Fibroblast of villous mesenchyme (primary cell): ENCODE measurements around the gene ITLN1. TPM values are rescaled to one million over a fixed set of nuclear protein-coding genes. Genes with fewer than 3 reads are reported as not detected.
"Not testable (repeated sequence)": the region's sequence is repeated elsewhere in the genome, so short reads cannot be mapped to it uniquely, and the experiment has no call there.

Experiments
- DNase-seq: peaks from one replicate; pipeline ENCODE4 v3.0.0-alpha.2; 2010; ENCODE audit warnings: low read depth
- H3K4me3 ChIP-seq: 2 replicates; pipeline ENCODE4 v1.5.1; 2011; ENCODE audit warnings: low read depth, mild to moderate bottlenecking, low read length
- total RNA-seq: library from RNA; depleted of rRNA; stranded (reverse); fragments of >200 nt; gene quantifications from 2 replicates; pipeline ENCODE4 v1.2.3, GENCODE V29; 2012
- TF ChIP-seq, protein P1 (sequence below): IDR thresholded peaks from 2 replicates; pipeline ENCODE4 v1.5.1; 2012; ENCODE audit warnings: low read depth, mild to moderate bottlenecking, low read length; ENCODE audit not compliant: insufficient read depth

ITLN1 gene
- total RNA-seq, 1 donor = not detected

DNA sequence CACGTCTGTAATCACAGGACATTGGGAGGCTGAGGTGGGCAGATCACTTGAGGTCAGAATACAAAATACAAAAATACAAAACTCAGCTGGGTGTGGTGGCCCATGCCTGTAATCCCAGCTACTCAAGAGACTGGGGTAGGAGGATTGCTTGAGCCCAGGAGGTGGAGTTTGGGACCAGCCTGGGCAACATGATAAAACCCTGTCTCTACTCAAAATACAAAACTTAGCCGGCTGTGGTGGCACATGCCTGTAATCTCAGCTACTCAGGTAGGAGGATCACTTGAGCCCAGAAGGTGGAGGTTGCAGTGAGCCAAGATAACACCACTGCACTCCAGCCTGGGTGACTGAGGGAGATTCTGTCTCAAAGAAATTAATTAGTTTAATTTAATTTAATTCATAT, 6.5 kb upstream of the ITLN1 start:
- TF ChIP-seq, protein P1, sequence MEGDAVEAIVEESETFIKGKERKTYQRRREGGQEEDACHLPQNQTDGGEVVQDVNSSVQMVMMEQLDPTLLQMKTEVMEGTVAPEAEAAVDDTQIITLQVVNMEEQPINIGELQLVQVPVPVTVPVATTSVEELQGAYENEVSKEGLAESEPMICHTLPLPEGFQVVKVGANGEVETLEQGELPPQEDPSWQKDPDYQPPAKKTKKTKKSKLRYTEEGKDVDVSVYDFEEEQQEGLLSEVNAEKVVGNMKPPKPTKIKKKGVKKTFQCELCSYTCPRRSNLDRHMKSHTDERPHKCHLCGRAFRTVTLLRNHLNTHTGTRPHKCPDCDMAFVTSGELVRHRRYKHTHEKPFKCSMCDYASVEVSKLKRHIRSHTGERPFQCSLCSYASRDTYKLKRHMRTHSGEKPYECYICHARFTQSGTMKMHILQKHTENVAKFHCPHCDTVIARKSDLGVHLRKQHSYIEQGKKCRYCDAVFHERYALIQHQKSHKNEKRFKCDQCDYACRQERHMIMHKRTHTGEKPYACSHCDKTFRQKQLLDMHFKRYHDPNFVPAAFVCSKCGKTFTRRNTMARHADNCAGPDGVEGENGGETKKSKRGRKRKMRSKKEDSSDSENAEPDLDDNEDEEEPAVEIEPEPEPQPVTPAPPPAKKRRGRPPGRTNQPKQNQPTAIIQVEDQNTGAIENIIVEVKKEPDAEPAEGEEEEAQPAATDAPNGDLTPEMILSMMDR = no peak
- DNase-seq = no peak
- H3K4me3 ChIP-seq = no peak overlapping the region

DNA sequence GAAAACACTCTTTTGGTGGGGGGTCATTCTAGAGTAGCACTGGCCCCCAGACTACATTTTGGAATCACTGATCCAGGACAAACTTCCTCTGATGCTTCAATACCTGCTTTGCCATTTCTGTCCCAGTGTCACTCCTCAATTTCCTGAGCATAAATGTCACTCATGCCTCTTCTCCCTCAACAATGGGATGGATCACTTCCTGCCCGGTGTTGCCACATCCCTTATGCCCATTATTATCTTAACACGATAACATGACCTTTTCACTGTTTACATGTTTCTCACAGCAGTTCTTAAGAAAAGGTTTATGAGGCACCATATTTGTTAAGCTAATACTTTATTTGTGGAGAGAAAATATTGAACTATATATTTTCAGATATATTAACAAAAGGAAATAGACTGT, 3.9 kb upstream of the ITLN1 start:
- H3K4me3 ChIP-seq = no peak overlapping the region
- DNase-seq = no peak
- TF ChIP-seq, protein P1 = no peak

DNA sequence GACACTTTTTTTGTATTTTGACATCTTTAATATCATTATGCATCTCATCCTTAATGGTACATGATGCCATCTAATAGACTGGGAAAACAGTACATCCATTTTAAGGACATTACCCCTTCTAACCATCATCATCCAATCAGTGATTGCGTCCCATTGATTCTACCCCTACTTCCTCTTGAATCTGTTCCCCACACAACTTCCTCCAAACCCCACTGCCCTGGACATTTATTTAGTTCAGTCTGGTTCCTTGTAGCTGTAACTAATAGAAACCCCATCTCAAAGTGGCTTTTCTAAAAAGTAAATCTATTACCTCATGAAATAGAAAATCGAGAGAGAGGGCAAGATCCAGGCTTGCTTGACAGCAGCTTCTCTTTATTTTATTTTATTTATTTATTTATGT, 2.1 kb upstream of the ITLN1 start:
- TF ChIP-seq, protein P1 = no peak
- H3K4me3 ChIP-seq = no peak overlapping the region
- DNase-seq = no peak

DNA sequence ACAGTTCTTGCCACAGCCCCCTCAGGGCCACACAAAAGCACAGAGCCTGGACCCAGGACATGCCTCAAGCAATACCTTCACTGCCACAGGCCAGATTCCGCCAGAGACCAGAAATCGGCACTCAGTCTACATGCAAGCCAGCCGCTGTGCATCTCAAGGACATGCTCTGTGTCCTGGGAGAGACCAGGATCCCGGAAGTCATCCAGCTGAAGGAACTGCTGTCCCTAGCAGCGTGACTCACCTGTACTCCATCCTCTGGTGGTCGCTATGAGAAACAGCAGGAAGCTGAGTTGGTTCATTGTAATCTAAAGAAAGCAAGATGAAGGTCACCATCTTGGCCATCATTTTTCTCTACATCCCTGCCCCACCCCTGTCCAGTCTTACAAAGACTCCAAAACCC, 401 bp downstream of the ITLN1 start:
- TF ChIP-seq, protein P1 = peak; percentile 2
- DNase-seq = no peak
- no peak overlapping the region for H3K4me3 ChIP-seq

DNA sequence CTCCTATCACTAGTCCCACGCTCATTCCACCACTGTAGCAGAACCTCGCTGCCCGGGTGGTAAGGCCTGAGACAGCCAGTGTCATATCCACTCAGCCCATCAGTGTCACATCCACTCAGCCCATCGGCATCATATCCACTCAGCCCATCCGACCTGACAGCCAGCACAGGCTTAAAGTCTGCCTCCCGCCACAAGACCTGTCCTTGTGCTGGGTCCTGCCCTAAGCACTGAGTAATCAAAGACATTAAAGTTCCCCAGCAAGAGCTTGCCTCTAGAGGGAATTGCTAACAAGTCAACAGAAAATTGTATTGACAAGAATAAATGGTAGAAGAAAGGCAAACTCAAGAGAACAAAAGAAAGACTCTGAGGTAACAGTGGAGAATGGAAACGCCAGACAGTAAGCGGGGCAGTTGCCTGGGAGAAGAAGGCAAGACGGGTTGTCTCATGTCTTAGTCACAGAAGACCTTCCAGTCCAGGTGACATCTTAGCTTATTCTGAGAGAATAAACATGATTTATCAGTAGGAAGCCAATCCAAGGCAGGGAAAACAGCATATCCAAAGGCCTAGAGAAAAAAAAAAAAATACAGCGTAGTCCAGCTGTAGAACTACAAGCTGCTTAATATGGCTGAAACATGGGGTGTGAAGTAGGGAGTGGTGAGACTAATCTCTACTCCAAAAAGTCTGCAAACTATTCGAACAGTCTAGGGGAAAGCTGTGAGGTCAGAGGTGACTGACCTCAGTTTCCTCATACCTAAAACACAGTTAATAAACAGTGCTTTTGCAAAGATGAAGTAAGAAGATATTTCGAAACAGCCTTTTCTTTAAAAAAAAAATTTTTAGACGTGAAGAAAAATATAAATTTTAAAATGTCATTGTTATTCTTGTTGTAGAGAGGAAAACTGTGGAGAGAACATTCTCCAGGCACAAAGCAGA, 1.1 kb downstream of the ITLN1 start:
- H3K4me3 ChIP-seq = no peak overlapping the region
- no peak for DNase-seq
- TF ChIP-seq, protein P1 = no peak

DNA sequence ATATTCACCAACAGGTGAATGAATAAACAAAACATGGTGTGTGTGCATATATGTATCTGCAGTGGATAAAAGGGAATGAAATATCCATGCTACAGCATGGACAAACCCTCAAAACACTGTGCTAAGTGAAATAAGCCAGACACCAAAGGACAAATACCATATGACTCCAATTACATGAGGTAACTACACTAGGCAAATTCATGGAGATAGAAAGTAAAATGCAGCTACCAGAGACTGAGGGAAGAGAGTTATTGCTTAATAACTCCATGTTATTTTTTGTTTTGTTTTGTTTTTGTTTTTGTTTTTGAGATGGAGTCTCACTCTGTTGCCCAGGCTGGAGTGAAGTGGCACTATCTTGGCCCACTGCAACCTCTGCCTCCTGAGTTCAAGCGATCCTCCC, 2.4 kb downstream of the ITLN1 start:
- no peak for DNase-seq
- no peak overlapping the region for H3K4me3 ChIP-seq
- TF ChIP-seq, protein P1 = no peak

DNA sequence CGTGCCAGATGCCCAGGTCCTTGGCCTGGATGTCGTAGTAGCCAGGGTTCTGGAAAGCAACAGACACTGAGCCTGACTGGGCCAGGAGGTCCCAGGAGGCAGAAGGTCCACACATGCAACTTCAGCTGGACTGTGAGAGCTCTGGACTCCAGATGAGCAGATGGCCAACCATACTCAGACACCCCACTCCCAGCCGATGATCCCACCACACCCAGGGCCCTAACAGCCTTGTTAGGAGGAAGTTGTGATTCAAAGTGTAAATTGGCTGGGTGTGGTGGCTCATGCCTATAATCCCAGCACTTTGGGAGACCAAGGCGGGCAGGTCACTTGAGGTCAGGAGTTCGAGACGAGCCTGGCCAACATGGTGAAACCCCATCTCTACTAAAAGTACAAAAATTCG, 3.7 kb downstream of the ITLN1 start:
- DNase-seq = not testable (repeated sequence)

More for the DNA sequence above, 3.7 kb downstream of the ITLN1 start:
- H3K4me3 ChIP-seq = not testable (repeated sequence)
